ENCODE measurements around the gene RASA2. TPM values are rescaled to one million over a fixed set of nuclear protein-coding genes. Genes with fewer than 3 reads are reported as not detected.

Gene RASA2
- total RNA-seq, 2 experiments from 2014 or later, result 42.4 to 54.8 TPM

DNA sequence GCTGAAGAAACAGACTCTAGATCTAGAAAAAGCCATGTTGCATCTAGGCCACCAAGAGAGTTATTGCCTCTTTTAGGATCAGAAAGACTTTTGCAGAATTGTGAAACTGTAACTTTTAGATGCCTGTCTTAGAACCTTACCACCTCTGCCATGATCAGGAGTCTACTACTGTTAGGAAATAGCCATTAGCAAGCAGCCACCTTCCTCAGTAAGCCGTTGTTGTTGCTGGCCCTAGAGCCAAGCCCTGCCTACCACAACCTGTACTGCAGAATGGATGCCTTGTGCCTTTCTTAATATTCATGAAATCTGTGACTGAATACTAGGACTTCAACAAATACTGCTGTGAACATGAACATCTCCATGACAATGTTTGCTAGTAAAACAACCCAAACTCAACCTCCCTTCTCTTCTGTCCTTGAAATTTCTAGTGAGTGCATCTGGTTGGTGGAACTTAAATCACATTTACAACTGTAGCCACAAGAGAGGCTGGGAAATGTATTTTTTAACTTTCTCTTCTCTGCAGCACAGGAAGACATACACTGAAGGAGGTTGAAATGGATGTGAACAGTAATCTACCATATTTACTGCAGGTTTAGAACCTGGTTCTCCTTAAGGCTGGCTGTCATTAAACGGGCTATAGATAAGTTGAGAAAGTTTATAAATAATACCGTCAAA is 20.7 kb downstream of the RASA2 start:
- ATAC-seq, result peak; percentile 33
- Mint-ChIP-seq H3K4me3 (no peak overlapping the region), H3K9me3 (ENCODE audit: low read depth) (no peaks in the 10 kb centered on the region), H3K36me3 (peaks cover 44% of the 10 kb centered on the region), H3K27ac (peak overlapping the region; percentile 12), H3K27me3 (no peaks in the 10 kb centered on the region), H3K4me1 (peaks cover 30% of the 10 kb centered on the region)
- no peak for DNase-seq
- CTCF ChIA-PET, result interaction anchor here (1.1 kb wide), 1 partner anchor 13 kb away, joined by 3 read pairs; no protein-coding TSS in a partner anchor

DNA sequence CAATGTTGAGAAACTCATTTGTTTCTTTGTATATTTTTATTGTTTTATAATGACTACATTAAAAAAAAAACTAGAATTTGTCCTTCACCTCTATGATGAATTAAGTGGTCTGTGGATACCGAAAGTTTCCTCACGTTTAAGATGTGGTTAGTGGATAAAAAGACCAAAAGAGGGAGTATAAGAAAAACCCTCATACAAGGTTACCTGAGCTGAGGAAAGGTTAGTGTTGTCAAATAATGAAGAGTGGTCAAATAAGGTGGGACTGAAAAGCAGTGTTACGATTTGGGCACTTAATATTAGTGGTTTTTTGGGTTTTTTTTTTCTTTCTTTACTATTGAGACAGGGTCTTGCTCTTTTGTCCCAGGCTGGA is 21.2 kb downstream of the RASA2 start:
- DNase-seq (no peak), ATAC-seq (no peak)
- Mint-ChIP-seq H3K4me1 (peaks cover 30% of the 10 kb centered on the region), H3K27ac (no peak overlapping the region), H3K36me3 (peaks cover 49% of the 10 kb centered on the region), H3K27me3 (no peaks in the 10 kb centered on the region), H3K4me3 (no peak overlapping the region), H3K9me3 (ENCODE audit: low read depth) (no peaks in the 10 kb centered on the region)
- CTCF ChIA-PET, result interaction anchor here (1.1 kb wide), 1 partner anchor 13 kb away, joined by 3 read pairs; no protein-coding TSS in a partner anchor

DNA sequence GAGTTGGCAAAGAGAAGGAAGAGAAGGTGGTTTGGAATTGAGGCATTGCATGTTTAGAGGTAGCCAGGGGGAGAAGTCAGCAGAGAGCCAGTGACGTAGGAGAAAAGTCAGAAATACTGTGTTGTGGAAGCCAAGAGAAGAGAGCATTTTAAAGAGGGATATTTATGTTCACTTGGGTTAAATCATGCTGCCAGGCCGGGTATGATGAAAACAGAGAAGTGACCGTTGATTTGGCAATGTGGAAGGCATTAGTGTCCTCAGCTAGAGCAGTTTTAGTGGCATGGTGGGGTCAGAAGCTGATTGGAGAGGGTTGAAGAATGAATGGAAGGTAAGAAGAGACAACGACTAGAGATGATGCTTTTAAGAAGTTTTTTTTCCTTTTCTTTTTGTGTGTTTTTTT is 24.5 kb downstream of the RASA2 start:
- no peak overlapping the region for H3K27ac Mint-ChIP-seq
- DNase-seq (no peak), ATAC-seq (no peak)
- peaks cover 32% of the 10 kb centered on the region for H3K4me1 Mint-ChIP-seq
- peaks cover 76% of the 10 kb centered on the region for H3K36me3 Mint-ChIP-seq
- H3K9me3 Mint-ChIP-seq (ENCODE audit: low read depth), result peaks cover 4% of the 10 kb centered on the region
- CTCF ChIA-PET, result no interaction called here
- no peak overlapping the region for H3K4me3 Mint-ChIP-seq
- no peaks in the 10 kb centered on the region for H3K27me3 Mint-ChIP-seq

DNA sequence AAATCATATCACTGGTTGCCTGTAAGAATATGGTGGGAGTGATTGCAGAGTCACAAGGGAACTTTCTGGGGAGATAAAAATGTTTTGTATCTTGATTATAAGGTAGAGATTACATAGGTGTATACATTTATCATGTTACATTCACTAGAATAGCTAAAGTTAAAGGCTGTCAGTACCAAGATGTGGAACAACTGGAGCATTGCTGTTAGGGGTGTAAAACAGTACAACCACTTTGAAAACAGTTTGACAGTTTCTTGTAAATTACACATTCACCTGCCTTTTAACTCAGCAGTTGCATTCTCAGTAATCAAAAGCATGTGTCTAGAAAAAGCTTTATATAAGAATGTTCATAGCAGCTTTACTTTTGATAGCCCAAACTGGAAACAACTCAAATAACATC is 27.6 kb downstream of the RASA2 start:
- H3K27ac Mint-ChIP-seq, result no peak overlapping the region
- no peaks in the 10 kb centered on the region for H3K27me3 Mint-ChIP-seq
- H3K4me3 Mint-ChIP-seq, result no peak overlapping the region
- H3K9me3 Mint-ChIP-seq (ENCODE audit: low read depth), result peaks cover 13% of the 10 kb centered on the region
- ATAC-seq (no peak), DNase-seq (no peak)
- peaks cover 27% of the 10 kb centered on the region for H3K4me1 Mint-ChIP-seq
- H3K36me3 Mint-ChIP-seq, result peaks cover 89% of the 10 kb centered on the region
- CTCF ChIA-PET, result interaction anchor here (0.9 to 2.3 kb wide), 7 partner anchors 14 to 54 kb away, joined by 3 to 6 read pairs (median 4); no protein-coding TSS in a partner anchor

DNA sequence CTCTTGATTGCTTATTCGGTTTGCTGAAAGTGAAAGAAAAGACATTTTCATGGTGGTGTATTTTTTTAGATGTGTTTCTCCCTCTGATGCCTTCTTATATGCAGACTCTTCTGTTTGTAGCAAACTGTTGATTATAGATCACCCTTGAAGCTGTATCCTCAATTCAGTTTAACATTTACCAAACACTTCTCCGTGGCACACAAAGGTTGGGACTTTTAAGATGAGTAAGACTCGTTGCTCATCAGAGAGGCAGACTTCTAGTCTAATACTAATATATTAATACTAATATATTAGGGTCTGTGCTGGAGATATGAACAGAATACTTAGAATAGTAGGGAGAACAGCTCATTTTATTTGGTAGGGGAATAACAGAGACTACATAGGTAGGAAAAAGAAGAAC is 32.8 kb downstream of the RASA2 start:
- Mint-ChIP-seq H3K9me3 (ENCODE audit: low read depth) (peaks cover 13% of the 10 kb centered on the region), H3K4me1 (peaks cover 34% of the 10 kb centered on the region), H3K4me3 (no peak overlapping the region), H3K27me3 (no peaks in the 10 kb centered on the region), H3K27ac (peak overlapping the region; percentile 42), H3K36me3 (peaks cover 74% of the 10 kb centered on the region)
- ATAC-seq (no peak), DNase-seq (no peak)
- CTCF ChIA-PET, result interaction anchor here (1.4 to 1.9 kb wide), 2 partner anchors 11 to 42 kb away, joined by 3 to 8 read pairs; no protein-coding TSS in a partner anchor

DNA sequence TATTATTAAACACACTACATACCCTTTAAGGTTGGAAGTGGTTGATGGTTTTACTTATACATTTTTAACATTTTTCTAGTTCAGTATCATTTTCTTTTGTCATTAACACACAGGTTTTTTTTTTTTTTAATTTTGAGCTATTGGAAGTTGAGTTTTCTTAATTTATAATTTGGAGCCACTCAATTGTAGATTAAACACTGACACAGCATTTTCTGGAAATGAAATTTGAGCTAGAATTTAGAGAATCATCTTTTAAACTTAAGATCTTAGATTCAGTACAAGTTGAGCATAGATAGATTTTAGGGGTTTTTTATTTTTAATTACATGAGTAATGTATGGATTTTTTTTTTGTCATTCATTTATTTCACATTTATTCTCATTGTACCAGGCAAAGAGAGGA is 35.0 kb downstream of the RASA2 start:
- no peak overlapping the region for H3K27ac Mint-ChIP-seq
- H3K36me3 Mint-ChIP-seq, result peaks cover 68% of the 10 kb centered on the region
- CTCF ChIA-PET, result no interaction called here
- H3K4me1 Mint-ChIP-seq, result peaks cover 46% of the 10 kb centered on the region
- DNase-seq, result no peak
- no peak overlapping the region for H3K4me3 Mint-ChIP-seq
- no peak for ATAC-seq
- no peaks in the 10 kb centered on the region for H3K27me3 Mint-ChIP-seq
- H3K9me3 Mint-ChIP-seq (ENCODE audit: low read depth), result peaks cover 6% of the 10 kb centered on the region

DNA sequence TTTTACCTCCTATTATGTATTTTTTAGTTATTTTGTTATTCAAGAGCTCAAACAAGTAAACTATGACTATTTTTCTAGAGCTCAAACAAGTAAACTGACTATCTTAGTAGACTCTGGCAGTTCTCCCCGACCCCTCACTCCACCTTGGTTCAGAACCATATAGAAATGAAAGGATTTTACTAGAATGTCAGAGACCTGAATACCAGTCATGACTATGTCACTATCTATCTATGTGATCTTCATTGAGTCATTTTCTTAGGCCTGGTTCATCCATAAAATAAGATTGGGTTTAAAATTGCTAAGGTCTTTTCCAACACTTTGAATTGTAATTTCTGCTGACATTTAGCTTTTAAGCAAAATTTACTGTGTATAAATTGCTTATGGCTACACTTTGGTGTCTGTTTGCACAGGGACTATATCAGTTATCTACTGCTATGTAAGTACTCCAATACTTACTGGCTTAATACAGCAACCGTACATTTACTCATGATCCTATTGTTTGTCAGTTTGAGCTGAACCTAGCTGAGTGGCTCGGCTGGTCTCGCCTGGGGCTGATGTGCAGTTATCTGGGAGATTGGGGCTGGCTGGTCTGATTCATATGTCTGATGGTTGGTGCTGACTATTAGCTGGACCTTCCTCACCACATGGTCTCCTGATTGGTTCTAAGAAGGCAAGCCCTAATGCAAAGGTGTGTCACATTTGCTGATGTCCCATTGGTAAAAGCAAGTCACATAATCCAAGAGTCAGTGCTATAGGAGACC is 37.0 kb downstream of the RASA2 start:
- Mint-ChIP-seq H3K27ac (no peak overlapping the region), H3K9me3 (ENCODE audit: low read depth) (no peaks in the 10 kb centered on the region), H3K27me3 (no peaks in the 10 kb centered on the region), H3K36me3 (peaks cover 53% of the 10 kb centered on the region), H3K4me1 (peaks cover 44% of the 10 kb centered on the region), H3K4me3 (no peak overlapping the region)
- ATAC-seq (no peak), DNase-seq (no peak)
- CTCF ChIA-PET, result interaction anchor here (0.8 to 1.0 kb wide), 2 partner anchors 49 to 72 kb away, joined by 3 read pairs; no protein-coding TSS in a partner anchor

DNA sequence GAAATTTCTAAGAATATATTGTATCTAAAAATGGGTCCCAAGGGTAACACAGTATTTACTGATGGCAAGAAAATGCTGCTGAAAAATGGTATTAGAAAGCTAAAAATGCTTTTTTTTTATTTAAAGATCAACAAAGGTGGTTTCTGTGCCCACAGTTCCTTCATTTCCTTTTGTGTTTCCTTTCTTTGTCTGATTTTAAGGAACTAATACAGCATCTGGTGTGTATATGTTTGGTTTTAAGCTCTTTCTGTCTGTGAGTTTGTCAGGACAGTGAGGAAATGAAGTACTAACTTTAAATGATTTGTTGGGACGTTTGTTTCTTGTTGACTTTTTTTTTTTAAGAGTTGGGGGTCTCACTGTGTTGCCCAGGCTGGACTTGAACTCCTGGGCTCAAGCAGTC is 38.2 kb downstream of the RASA2 start:
- CTCF ChIA-PET, result interaction anchor here (0.9 to 1.0 kb wide), 2 partner anchors 20 to 36 kb away, joined by 3 to 5 read pairs; no protein-coding TSS in a partner anchor
- peaks cover 44% of the 10 kb centered on the region for H3K4me1 Mint-ChIP-seq
- H3K27me3 Mint-ChIP-seq, result no peaks in the 10 kb centered on the region
- peaks cover 45% of the 10 kb centered on the region for H3K36me3 Mint-ChIP-seq
- no peak for DNase-seq
- H3K27ac Mint-ChIP-seq, result no peak overlapping the region
- H3K4me3 Mint-ChIP-seq, result no peak overlapping the region
- no peak for ATAC-seq
- H3K9me3 Mint-ChIP-seq (ENCODE audit: low read depth), result no peaks in the 10 kb centered on the region

DNA sequence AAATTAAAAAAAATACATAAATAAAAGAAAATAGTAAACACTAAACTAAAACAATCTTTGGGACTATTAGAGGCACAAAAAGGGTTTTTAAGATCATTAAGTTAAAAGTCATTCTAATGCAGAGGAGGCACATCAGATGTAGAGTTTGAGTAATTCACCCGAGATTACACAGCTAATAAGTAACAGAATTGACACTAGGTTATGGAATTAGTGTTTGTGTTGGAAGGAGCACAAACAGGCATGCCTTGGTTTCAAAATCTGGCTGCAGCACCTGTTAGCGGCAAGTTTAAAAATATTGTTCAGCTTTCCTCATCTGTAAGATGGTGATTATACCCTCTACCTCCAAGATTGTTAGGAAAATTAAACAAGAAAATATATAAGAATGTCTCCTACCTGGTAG is 39.0 kb downstream of the RASA2 start:
- H3K4me3 Mint-ChIP-seq, result no peak overlapping the region
- H3K36me3 Mint-ChIP-seq, result peaks cover 48% of the 10 kb centered on the region
- H3K27me3 Mint-ChIP-seq, result no peaks in the 10 kb centered on the region
- peaks cover 47% of the 10 kb centered on the region for H3K4me1 Mint-ChIP-seq
- no peak for ATAC-seq
- DNase-seq, result no peak
- H3K27ac Mint-ChIP-seq, result no peak overlapping the region
- H3K9me3 Mint-ChIP-seq (ENCODE audit: low read depth), result no peaks in the 10 kb centered on the region
- CTCF ChIA-PET, result interaction anchor here (0.9 kb wide), 1 partner anchor 21 kb away, joined by 3 read pairs; no protein-coding TSS in a partner anchor

DNA sequence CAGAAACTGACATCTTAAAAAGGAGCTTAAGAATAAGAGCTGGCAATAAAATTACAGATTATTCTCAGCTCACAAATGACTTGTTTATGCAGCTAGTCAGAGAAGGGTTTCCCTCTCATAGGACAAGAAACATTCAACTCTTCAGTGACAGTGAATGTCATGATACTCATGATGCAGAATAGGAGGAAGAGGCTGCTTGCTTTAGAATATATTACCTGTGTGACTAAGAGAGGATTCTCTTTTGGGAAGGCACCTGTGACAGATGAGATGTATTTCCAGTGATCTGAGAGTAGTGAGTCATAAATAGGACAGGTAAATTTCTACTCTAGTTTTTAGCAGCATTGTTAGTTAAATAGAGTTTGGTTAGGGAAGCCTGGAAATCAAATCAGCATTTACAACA is 39.9 kb downstream of the RASA2 start:
- Mint-ChIP-seq H3K4me3 (no peak overlapping the region), H3K27ac (no peak overlapping the region), H3K4me1 (peaks cover 43% of the 10 kb centered on the region), H3K27me3 (no peaks in the 10 kb centered on the region), H3K36me3 (peaks cover 48% of the 10 kb centered on the region), H3K9me3 (ENCODE audit: low read depth) (no peaks in the 10 kb centered on the region)
- ATAC-seq (no peak), DNase-seq (no peak)
- CTCF ChIA-PET, result interaction anchor here (0.7 kb wide), 1 partner anchor 351 kb away, joined by 4 read pairs; no protein-coding TSS in a partner anchor

DNA sequence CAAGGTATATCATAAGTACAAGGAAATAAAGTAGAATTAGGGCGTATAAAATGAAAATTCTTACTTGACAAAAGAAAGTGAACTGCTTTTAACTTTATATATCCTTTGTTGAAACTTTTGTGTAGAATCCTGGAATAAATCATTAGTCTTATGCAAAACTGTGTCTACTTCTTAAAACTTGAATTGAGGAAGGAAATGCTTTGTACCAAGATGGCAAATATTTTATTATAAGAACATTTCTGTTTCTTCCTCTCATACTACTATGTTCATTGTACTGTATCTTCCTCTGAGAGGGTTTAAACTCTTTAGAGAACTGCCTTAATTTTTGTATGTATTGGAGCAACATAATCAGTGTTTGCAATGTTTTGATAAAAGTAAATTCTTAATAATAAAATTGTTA is 42.0 kb downstream of the RASA2 start:
- no peak overlapping the region for H3K27ac Mint-ChIP-seq
- no peak overlapping the region for H3K4me3 Mint-ChIP-seq
- ATAC-seq (no peak), DNase-seq (no peak)
- H3K36me3 Mint-ChIP-seq, result peaks cover 52% of the 10 kb centered on the region
- CTCF ChIA-PET, result no interaction called here
- peaks cover 44% of the 10 kb centered on the region for H3K4me1 Mint-ChIP-seq
- H3K27me3 Mint-ChIP-seq, result no peaks in the 10 kb centered on the region
- H3K9me3 Mint-ChIP-seq (ENCODE audit: low read depth), result no peaks in the 10 kb centered on the region

DNA sequence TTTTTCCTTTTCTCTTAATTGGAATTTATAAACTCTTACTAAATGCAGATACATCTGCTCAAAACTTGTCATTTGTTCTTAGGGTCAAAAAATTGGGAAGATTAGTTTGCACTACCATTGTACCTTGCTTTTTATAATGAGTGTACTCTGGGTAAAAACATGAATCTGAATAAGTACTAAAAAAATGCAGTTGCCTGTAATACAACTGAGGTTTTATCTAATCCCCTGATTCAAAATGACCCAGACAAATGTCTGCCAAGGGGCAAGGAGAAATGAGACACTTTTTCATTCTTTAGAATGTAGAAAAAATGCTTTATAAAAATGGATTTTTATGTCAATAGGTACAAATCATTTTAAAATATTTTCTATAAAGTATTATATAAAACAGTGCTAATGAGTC is 42.4 kb downstream of the RASA2 start:
- Mint-ChIP-seq H3K4me3 (no peak overlapping the region), H3K4me1 (peaks cover 39% of the 10 kb centered on the region), H3K36me3 (peaks cover 52% of the 10 kb centered on the region), H3K27ac (no peak overlapping the region), H3K9me3 (ENCODE audit: low read depth) (no peaks in the 10 kb centered on the region), H3K27me3 (no peaks in the 10 kb centered on the region)
- no peak for ATAC-seq
- CTCF ChIA-PET, result no interaction called here
- no peak for DNase-seq

DNA sequence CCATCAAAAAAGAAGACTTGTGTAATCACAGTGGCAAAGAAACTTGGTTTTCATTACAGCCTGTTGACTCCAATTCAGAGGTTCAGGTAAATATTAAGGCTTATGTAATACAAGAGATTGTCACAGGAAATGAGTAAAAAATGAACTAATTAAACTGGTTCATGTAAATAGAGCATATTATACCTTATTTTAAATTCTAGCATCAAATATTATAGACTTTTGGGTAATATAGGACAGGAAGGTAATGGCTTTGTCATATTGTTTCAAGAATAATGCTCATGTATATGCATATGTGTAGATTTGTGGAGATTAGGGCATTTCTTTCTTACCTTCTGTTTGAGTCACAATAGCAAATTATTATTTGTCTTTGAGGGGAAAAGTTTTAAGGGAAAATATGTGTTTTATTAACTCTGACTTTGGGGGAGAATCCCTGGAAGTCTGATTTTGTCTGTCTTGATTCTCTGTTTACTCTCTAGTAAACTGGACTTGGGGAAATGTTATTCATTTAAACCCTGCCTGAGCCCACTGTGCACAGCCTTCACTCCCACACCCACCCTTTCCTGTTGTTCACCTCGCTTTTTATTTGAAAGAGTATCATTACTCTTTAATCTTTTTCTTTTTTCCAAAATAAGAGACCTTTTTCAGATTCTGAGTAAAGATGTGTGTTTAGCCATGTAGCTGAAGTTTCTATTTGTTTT is 43.0 kb downstream of the RASA2 start:
- DNase-seq, result no peak

More for the DNA sequence above, 43.0 kb downstream of the RASA2 start:
- no peaks in the 10 kb centered on the region for H3K27me3 Mint-ChIP-seq
- H3K27ac Mint-ChIP-seq, result peak overlapping the region; percentile 41
- peaks cover 55% of the 10 kb centered on the region for H3K36me3 Mint-ChIP-seq
- no peak overlapping the region for H3K4me3 Mint-ChIP-seq
- H3K9me3 Mint-ChIP-seq (ENCODE audit: low read depth), result peaks cover 1% of the 10 kb centered on the region
- H3K4me1 Mint-ChIP-seq, result peaks cover 38% of the 10 kb centered on the region
- CTCF ChIA-PET, result interaction anchor here (1.0 kb wide), 1 partner anchor 10 kb away, joined by 3 read pairs; no protein-coding TSS in a partner anchor
- peak; percentile 30 for ATAC-seq

Data from activated CD8-positive, alpha-beta memory T cell treated with anti-CD3 and anti-CD28 coated beads, Interleukin-2, amount 10 ng/mL, durations not matched to agents 7 days and 5 days (primary cell).